GM21786 (cell line): ENCODE data around the gene DEFB121.
"Not testable (repeated sequence)": the region's sequence is repeated elsewhere in the genome, so short reads cannot be mapped to it uniquely, and the experiment has no call there.

ENCODE experiments used
- ATAC-seq: cut with Tn5 transposase; IDR thresholded peaks from one replicate; pipeline ENCODE4 v1.9.1; 2021; ENCODE audit not compliant: unreplicated experiment

DEFB121 gene

DNA sequence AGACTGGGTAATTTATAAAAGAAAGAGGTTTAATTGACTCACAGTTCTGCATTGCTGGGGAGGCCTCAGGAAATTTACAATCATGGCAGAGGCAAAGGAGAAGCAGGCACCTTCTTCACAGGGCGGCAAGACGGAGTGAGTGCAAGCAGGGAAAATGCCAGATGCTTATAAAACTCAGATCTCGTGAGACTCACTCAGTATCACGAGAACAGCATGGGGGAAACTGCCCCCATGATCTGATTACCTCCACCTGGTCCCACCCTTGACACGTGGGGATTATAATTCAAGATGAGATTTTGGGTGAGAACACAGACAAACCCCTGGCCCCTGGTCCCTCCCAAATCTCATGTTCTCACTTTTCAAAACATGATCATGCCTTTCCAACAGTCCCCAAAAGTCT is 41.7 kb downstream of the DEFB121 start:
- not testable (repeated sequence) for ATAC-seq

DNA sequence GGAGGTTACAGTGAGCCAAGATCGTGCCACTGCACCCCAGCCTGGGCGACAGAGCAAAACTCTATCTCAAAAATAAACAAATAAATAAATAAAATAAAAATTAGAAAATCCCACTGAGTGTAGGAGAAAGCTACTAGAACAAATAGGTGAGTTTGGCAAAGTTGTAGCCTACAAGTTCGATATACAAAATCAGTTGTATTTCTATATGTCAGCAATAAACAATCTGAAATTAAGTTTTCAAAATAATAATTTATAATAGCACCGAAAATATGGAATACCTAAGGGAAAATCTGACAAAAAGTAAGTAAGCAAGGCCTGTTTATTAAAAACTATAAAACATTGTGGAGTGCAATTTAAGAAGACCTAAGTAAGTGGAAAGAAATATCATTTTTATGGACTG is 42.7 kb downstream of the DEFB121 start:
- no peak for ATAC-seq

DNA sequence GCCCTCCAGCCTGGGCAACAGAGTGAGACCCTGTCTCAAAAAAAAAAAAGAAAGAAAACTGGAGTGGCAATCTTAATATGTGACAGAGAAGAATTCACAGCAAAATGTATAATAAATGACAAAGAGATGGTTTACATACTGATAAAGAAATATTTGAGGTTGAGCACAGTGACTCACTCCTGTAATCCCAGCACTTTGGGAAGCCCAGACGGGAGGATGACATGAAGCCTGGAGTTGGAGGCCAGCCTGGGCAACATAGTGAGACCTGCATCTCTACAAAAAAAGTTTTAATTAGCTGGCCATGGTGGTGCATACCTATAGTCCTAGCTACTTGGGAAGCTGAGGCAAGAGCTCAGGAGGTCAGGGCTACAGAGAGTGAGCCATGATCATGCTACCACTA is 50.0 kb downstream of the DEFB121 start:
- ATAC-seq, result no peak
